ENCODE measurements around the gene AIFM3. TPM values are rescaled to one million over a fixed set of nuclear protein-coding genes. Genes with fewer than 3 reads are reported as not detected.
A peak's percentile ranks its signal among the peaks of the same experiment; 100 is the strongest.

The AIFM3 gene
- total RNA-seq, 1 donor from 2014 or later = 2.4 TPM

DNA sequence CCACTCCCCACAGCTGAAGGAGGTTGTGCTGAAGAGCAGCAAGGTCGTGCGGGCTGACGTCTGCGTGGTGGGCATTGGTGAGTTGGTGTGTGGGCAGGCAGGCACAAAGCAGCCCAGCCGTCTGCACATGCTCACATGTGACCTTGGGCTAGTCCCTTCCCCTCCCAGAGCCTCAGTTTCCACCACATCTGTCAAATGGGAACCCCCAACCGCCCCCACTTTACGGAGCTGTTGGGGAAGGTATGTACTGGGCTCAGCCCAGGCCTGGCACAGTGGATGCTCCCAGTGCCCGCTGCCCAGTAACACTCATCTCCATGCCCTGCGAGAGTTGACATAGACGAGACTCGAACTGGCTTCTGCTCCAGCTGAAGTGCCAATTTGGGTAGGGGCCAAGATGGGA is 10.0 kb downstream of the AIFM3 start:
- H3K36me3 ChIP-seq (ENCODE audit: control insufficient read depth, insufficient read depth, low read length) = no peaks in the 10 kb centered on the region
- TF ChIP-seq, protein P1, sequence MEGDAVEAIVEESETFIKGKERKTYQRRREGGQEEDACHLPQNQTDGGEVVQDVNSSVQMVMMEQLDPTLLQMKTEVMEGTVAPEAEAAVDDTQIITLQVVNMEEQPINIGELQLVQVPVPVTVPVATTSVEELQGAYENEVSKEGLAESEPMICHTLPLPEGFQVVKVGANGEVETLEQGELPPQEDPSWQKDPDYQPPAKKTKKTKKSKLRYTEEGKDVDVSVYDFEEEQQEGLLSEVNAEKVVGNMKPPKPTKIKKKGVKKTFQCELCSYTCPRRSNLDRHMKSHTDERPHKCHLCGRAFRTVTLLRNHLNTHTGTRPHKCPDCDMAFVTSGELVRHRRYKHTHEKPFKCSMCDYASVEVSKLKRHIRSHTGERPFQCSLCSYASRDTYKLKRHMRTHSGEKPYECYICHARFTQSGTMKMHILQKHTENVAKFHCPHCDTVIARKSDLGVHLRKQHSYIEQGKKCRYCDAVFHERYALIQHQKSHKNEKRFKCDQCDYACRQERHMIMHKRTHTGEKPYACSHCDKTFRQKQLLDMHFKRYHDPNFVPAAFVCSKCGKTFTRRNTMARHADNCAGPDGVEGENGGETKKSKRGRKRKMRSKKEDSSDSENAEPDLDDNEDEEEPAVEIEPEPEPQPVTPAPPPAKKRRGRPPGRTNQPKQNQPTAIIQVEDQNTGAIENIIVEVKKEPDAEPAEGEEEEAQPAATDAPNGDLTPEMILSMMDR (IDR thresholded peaks at IDR 0.05; ENCODE audit: insufficient read depth, low read length, severe bottlenecking) = no peak
- FAIRE-seq = no peak
- DNase-seq (ENCODE audit: low read depth) = no peak
- no peak overlapping the region for H3K4me3 ChIP-seq (ENCODE audit: low read depth, low read length)
- no peaks in the 10 kb centered on the region for H3K27me3 ChIP-seq (ENCODE audit: control insufficient read depth, insufficient read depth, low read length)

DNA sequence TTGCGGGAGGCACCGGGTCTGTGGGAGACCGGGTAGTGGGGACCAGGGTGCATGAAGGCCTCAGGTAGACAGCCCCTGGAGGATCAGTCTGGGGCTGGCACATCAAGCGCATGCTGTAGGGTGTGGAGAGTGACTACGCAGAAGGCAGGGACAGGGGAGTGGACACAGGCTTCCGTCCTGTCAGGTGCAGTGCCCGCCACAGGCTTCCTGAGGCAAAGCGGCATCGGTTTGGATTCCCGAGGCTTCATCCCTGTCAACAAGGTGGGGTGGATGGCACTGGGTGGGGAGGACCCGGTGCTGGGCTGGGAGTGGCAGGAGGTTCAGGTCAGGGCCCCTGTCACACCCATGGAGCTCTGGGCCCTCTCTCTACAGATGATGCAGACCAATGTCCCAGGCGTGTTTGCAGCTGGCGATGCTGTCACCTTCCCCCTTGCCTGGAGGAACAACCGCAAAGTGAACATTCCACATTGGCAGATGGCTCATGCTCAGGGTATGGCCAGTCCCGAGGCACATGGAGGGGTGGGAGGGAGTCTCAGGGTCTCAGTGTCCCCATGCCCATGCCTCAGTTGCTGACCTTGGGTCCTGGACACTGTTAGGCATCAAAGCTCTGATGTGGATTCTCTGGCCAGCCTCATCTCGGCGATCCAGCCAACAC is 10.6 kb downstream of the AIFM3 start:
- no peaks in the 10 kb centered on the region for H3K36me3 ChIP-seq (ENCODE audit: control insufficient read depth, insufficient read depth, low read length)
- FAIRE-seq (no peak), DNase-seq (ENCODE audit: low read depth) (no peak)
- no peaks in the 10 kb centered on the region for H3K27me3 ChIP-seq (ENCODE audit: control insufficient read depth, insufficient read depth, low read length)
- TF ChIP-seq, protein P1 (IDR thresholded peaks at IDR 0.05; ENCODE audit: insufficient read depth, low read length, severe bottlenecking) = no peak
- no peak overlapping the region for H3K4me3 ChIP-seq (ENCODE audit: low read depth, low read length)

DNA sequence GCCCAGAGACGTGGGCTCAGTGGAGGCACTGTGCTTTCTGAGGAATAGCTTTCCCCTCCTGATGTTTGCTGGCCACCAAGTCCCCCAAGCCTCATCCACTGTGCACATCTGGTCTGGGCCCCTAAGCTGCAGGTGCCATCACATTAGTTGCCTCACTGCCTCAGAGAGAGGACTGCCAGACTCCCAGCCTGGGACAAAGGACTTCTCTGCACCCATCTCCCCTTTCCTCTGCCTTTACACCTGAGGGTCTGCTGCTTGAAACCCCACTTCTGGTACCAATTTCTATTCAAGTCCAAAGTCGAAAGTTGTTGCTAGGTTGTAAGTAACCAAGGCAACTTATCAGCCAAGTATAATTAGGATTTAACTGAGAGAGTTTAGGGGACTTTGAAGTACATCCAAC is 11.4 kb downstream of the AIFM3 start:
- DNase-seq (ENCODE audit: low read depth) = no peak
- Histone ChIP-seq H3K36me3 (ENCODE audit: control insufficient read depth, insufficient read depth, low read length) (no peaks in the 10 kb centered on the region), H3K27me3 (ENCODE audit: control insufficient read depth, insufficient read depth, low read length) (no peaks in the 10 kb centered on the region), H3K4me3 (ENCODE audit: low read depth, low read length) (no peak overlapping the region)
- FAIRE-seq = no peak
- TF ChIP-seq, protein P1 (IDR thresholded peaks at IDR 0.05; ENCODE audit: insufficient read depth, low read length, severe bottlenecking) = no peak

DNA sequence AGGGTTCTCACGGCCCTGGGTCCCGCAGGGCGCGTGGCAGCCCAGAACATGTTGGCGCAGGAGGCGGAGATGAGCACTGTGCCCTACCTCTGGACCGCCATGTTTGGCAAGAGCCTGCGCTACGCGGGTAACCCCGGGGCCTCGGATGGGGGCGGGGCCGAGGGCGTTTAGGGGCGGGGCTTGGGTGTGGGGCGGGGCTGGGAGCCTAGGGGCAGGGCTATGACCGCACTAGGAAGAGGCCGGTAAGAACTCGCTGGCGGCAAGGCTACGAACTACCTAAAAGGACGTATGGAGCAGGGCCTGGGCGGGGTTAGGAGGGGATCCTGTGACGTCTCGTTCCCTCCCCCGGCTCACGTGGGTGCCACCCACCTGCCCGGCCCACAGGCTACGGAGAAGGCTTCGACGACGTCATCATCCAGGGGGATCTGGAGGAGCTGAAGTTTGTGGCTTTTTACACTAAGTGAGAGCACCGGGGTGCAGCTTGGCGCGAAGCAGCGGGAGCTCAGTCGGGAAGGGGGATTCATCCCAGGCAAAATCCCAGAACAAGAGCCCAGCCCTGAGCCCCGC is 12.3 kb downstream of the AIFM3 start:
- DNase-seq (ENCODE audit: low read depth) (peak; percentile 83), FAIRE-seq (no peak)
- TF ChIP-seq, protein P1 (IDR thresholded peaks at IDR 0.05; ENCODE audit: insufficient read depth, low read length, severe bottlenecking) = no peak
- peaks cover 4% of the 10 kb centered on the region for H3K36me3 ChIP-seq (ENCODE audit: control insufficient read depth, insufficient read depth, low read length)
- H3K4me3 ChIP-seq (ENCODE audit: low read depth, low read length) = peak overlapping the region; percentile 11
- no peaks in the 10 kb centered on the region for H3K27me3 ChIP-seq (ENCODE audit: control insufficient read depth, insufficient read depth, low read length)

DNA sequence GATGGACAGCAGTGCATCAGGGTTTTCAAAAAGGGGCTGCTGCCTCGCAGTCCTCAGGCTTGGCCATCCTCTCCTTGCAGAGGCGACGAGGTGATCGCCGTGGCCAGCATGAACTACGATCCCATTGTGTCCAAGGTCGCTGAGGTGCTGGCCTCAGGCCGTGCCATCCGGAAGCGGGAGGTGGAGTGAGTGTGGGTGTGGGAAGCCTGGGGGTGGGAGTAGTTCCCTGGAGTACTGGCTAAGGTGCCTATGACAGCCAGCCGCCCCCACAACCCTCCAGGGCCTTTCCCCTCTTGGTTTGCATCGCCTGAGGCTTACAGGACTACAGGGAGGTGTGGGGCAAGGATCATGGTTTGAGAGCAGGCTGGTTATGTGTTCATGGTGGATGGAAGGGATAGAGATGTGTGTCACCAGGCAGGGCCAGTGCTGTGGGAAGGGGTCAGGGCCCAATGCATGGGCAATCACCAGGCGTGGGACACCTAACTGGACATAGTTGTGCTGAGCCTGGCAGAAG is 12.9 kb downstream of the AIFM3 start:
- FAIRE-seq (no peak), DNase-seq (ENCODE audit: low read depth) (no peak)
- peak overlapping the region; percentile 11 for H3K4me3 ChIP-seq (ENCODE audit: low read depth, low read length)
- TF ChIP-seq, protein P1 (IDR thresholded peaks at IDR 0.05; ENCODE audit: insufficient read depth, low read length, severe bottlenecking) = no peak
- H3K36me3 ChIP-seq (ENCODE audit: control insufficient read depth, insufficient read depth, low read length) = peaks cover 4% of the 10 kb centered on the region
- H3K27me3 ChIP-seq (ENCODE audit: control insufficient read depth, insufficient read depth, low read length) = no peaks in the 10 kb centered on the region
